ENCODE measurements around the gene SPOCK1.

SPOCK1 gene

GRCh38 chr5:137069358-137069757, 429.8 kb downstream of the SPOCK1 start:
- no peak for TF ChIP-seq CTCF (IDR thresholded peaks at IDR 0.05; ENCODE audit: low read depth, low read length, missing control alignments)
- no peak for DNase-seq (ENCODE audit: extremely low read depth, low read depth)
- no peak overlapping the region for H3K4me3 ChIP-seq (replicated peaks; ENCODE audit: low read depth, low read length)

- H3K4me3 ChIP-seq (replicated peaks; ENCODE audit: low read depth, low read length): no peak overlapping the region
- no peak for TF ChIP-seq CTCF (IDR thresholded peaks at IDR 0.05; ENCODE audit: low read depth, low read length, missing control alignments)
- no peak for DNase-seq (ENCODE audit: extremely low read depth, low read depth)
Observed at GRCh38 chr5:137061382-137061781, 437.7 kb downstream of the SPOCK1 start.

- no peak for TF ChIP-seq CTCF (IDR thresholded peaks at IDR 0.05; ENCODE audit: low read depth, low read length, missing control alignments)
- DNase-seq (ENCODE audit: extremely low read depth, low read depth): no peak
- no peak overlapping the region for H3K4me3 ChIP-seq (replicated peaks; ENCODE audit: low read depth, low read length)
Observed at GRCh38 chr5:137058089-137058488, 441.0 kb downstream of the SPOCK1 start.

GRCh38 chr5:137056676-137057075, 442.4 kb downstream of the SPOCK1 start:
- H3K4me3 ChIP-seq (replicated peaks; ENCODE audit: low read depth, low read length): no peak overlapping the region
- no peak for DNase-seq (ENCODE audit: extremely low read depth, low read depth)
- TF ChIP-seq CTCF (IDR thresholded peaks at IDR 0.05; ENCODE audit: low read depth, low read length, missing control alignments): no peak

GRCh38 chr5:137055271-137055872, 443.8 kb downstream of the SPOCK1 start:
- DNase-seq (ENCODE audit: extremely low read depth, low read depth): no peak
- H3K4me3 ChIP-seq (replicated peaks; ENCODE audit: low read depth, low read length): no peak overlapping the region
- TF ChIP-seq CTCF (IDR thresholded peaks at IDR 0.05; ENCODE audit: low read depth, low read length, missing control alignments): no peak

- DNase-seq (ENCODE audit: extremely low read depth, low read depth): no peak
- no peak overlapping the region for H3K4me3 ChIP-seq (replicated peaks; ENCODE audit: low read depth, low read length)
- TF ChIP-seq CTCF (IDR thresholded peaks at IDR 0.05; ENCODE audit: low read depth, low read length, missing control alignments): no peak
Observed at GRCh38 chr5:137054792-137055191, 444.3 kb downstream of the SPOCK1 start.

- DNase-seq (ENCODE audit: extremely low read depth, low read depth): no peak
- TF ChIP-seq CTCF (IDR thresholded peaks at IDR 0.05; ENCODE audit: low read depth, low read length, missing control alignments): no peak
- H3K4me3 ChIP-seq (replicated peaks; ENCODE audit: low read depth, low read length): no peak overlapping the region
Observed at GRCh38 chr5:137054335-137054734, 444.8 kb downstream of the SPOCK1 start.
